Sigmoid colon (tissue), 7 donors: Measurements from ENCODE around the gene TBXA2R. TPM values are rescaled to one million over a fixed set of nuclear protein-coding genes. Genes with fewer than 3 reads are reported as not detected.
"Not testable (repeated sequence)": the region's sequence is repeated elsewhere in the genome, so short reads cannot be mapped to it uniquely, and the experiment has no call there.

Experiments used
- DNase-seq: peaks from one replicate; pipeline ENCODE4 v3.0.0-alpha.2; 2019
- H3K27ac ChIP-seq, 4 donors: fragments of 200-600 bp; sonication (generic); one replicate each; pipeline ENCODE4 v1.5.1; 2016 to 2019; ENCODE audit warnings: mild to moderate bottlenecking in 1 of 4
- H3K27me3 ChIP-seq, 3 donors: fragments of 200-600 bp; sonication (generic); one replicate each; pipeline ENCODE4 v1.5.1; 2019; ENCODE audit warnings: mild to moderate bottlenecking in 1 of 3
- H3K36me3 ChIP-seq, 4 donors: fragments of 200-600 bp; sonication (generic); one replicate each; pipeline ENCODE4 v1.5.1; 2016 to 2019
- H3K4me1 ChIP-seq, 4 donors: fragments of 200-600 bp; sonication (generic); one replicate each; pipeline ENCODE4 v1.5.1; 2017 to 2019
- H3K4me3 ChIP-seq, 4 donors: fragments of 200-600 bp; sonication (generic); one replicate each; pipeline ENCODE4 v1.5.1; 2017 to 2019; ENCODE audit warnings: mild to moderate bottlenecking in 2 of 4, moderate library complexity in 1 of 4
- H3K9me3 ChIP-seq, 4 donors: fragments of 200-600 bp in 3 of 4; sonication (generic) in 3 of 4; one replicate each; pipeline versions ENCODE4 v1.5.1 to v1.6.1; 2013 to 2019
- CTCF ChIP-seq, 4 experiments: fragments of 450-650 bp in 3 of 4; fragments of 200-600 bp in 1 of 4; IDR thresholded peaks; one replicate each; pipeline ENCODE4 v1.5.1; 2016 to 2019; ENCODE audit warnings: antibody characterized with exemption in 4 of 4, mild to moderate bottlenecking in 3 of 4, moderate library complexity in 2 of 4
- EP300 ChIP-seq, 4 donors: sonication (generic); formaldehyde crosslinking; IDR thresholded peaks; one replicate each; pipeline ENCODE4 v1.6.1; 2017; ENCODE audit warnings: antibody characterized with exemption in 4 of 4
- POLR2A ChIP-seq, 2 donors: fragments of 450-650 bp; IDR thresholded peaks; one replicate each; pipeline ENCODE4 v1.6.1; 2016; ENCODE audit warnings: antibody characterized with exemption in 2 of 2, mild to moderate bottlenecking in 2 of 2, moderate library complexity in 2 of 2
- POLR2AphosphoS5 ChIP-seq, 4 donors: sonication (generic); formaldehyde crosslinking; IDR thresholded peaks; one replicate each; pipeline ENCODE4 v1.6.1; 2017; ENCODE audit warnings: antibody characterized with exemption in 4 of 4
- WGBS, 2 donors: extraction: QIAGEN DNeasy Blood & Tissue Kit; methylation state at CpG; one replicate each; pipeline ENCODE4 v1.1.7; 2013; 5-methylcytosine and 5-hydroxymethylcytosine counted together
- intact Hi-C: fragments of 100-400 bp; cut with DNase I; formaldehyde crosslinking; loops from one replicate; pipeline ENCODE4 v1.15.1; 2023
- polyA plus RNA-seq, 3 donors: library from polyadenylated mRNA; stranded (reverse); fragments of 200-250 nt; gene quantifications; one replicate each; pipeline ENCODE4 v1.2.3, GENCODE V29; 2013
- total RNA-seq, 4 donors: library from RNA; depleted of rRNA; stranded (reverse); fragments of >200 nt; gene quantifications; one replicate each; pipeline ENCODE4 v1.1.0, GENCODE V29; 2016
- donor health status: healthy with polysubstance abuse.
- donor health status: Bipolar disorder and iron deficiency.
- donor health status: healthy.

Gene TBXA2R
- total and polyA plus RNA-seq, 7 donors, result 0.36 to 3.6 (median 0.76) TPM; not detected in 1

- 70 to 79% methylated on average over 31 of the region's 31 CpGs for WGBS, 2 donors
- H3K27ac ChIP-seq, result peak overlapping the region in 1 of 4 donors; percentile 46
- no peak for TF ChIP-seq POLR2A (IDR thresholded peaks at IDR 0.05)
- no peak for TF ChIP-seq EP300 (IDR thresholded peaks at IDR 0.05)
- no peak for TF ChIP-seq CTCF (IDR thresholded peaks at IDR 0.05)
- TF ChIP-seq POLR2AphosphoS5 (IDR thresholded peaks at IDR 0.05), result no peak
- DNase-seq, result no peak
- intact Hi-C loops, result no loop called here
- H3K4me1 ChIP-seq, result peaks cover 0 to 25% (median 23%) of the 10 kb centered on the region in 4 donors
- H3K36me3 ChIP-seq, result no peaks in the 10 kb centered on the region
- H3K9me3 ChIP-seq, result no peaks in the 10 kb centered on the region
- H3K27me3 ChIP-seq, result peaks cover 16 to 27% (median 21%) of the 10 kb centered on the region in 3 donors
- H3K4me3 ChIP-seq, result peak overlapping the region in 2 of 4 donors; percentile 10 to 13
These were observed 19.8 kb downstream of the TBXA2R start for GRCh38 chr19:3586707-3587346.

- WGBS, 2 donors, result 33 to 34% methylated on average over 16 of the region's 16 CpGs
- intact Hi-C loops, result no loop called here
- H3K4me1 ChIP-seq, result peaks cover 0 to 25% (median 23%) of the 10 kb centered on the region in 4 donors
- H3K27me3 ChIP-seq, result peaks cover 16 to 27% (median 21%) of the 10 kb centered on the region in 3 donors
- no peaks in the 10 kb centered on the region for H3K36me3 ChIP-seq
- H3K4me3 ChIP-seq, result peak overlapping the region in 3 of 4 donors; percentile 16 to 39 (median 30)
- peak overlapping the region in 1 of 4 donors; percentile 46 for H3K27ac ChIP-seq
- TF ChIP-seq POLR2AphosphoS5 (IDR thresholded peaks at IDR 0.05), result no peak
- no peak for TF ChIP-seq POLR2A (IDR thresholded peaks at IDR 0.05)
- no peak for TF ChIP-seq EP300 (IDR thresholded peaks at IDR 0.05)
- peak; percentile 5 to 53 (median 27) for TF ChIP-seq CTCF (IDR thresholded peaks at IDR 0.05)
- no peaks in the 10 kb centered on the region for H3K9me3 ChIP-seq
- DNase-seq, result no peak
These were observed 20.5 kb downstream of the TBXA2R start for GRCh38 chr19:3586127-3586626.

- Histone ChIP-seq H3K27ac (peak within 1 kb of the TSS in 1 of 4 donors; percentile 46), H3K36me3 (no peaks in the 10 kb centered on the region), H3K4me3 (peak within 1 kb of the TSS in 3 of 4 donors; percentile 16 to 39 (median 30)), H3K27me3 (peaks cover 16 to 27% (median 21%) of the 10 kb centered on the region in 3 donors), H3K9me3 (no peaks in the 10 kb centered on the region), H3K4me1 (peaks cover 0 to 27% (median 25%) of the 10 kb centered on the region in 4 donors)
- 3 to 10% methylated on average over 84 of the region's 84 CpGs for WGBS, 2 donors
- no peak for DNase-seq
- no peak for TF ChIP-seq EP300 (IDR thresholded peaks at IDR 0.05)
- no peak for TF ChIP-seq POLR2AphosphoS5 (IDR thresholded peaks at IDR 0.05)
- no peak for TF ChIP-seq CTCF (IDR thresholded peaks at IDR 0.05)
- no peak for TF ChIP-seq POLR2A (IDR thresholded peaks at IDR 0.05)
- intact Hi-C loops, result no loop called here
These were observed 21.2 kb downstream of the TBXA2R start, which contains the start of gene GIPC3 for GRCh38 chr19:3585301-3586126. TSS of gene GIPC3 (plus strand) at chr19:3585478. CDS start at chr19:3585598, 120 bp downstream.

GRCh38 chr19:3584036-3584802, 22.5 kb downstream of the TBXA2R start:
- not testable (repeated sequence) for DNase-seq
- WGBS, 2 donors, result 70 to 89% methylated on average over 15 of the region's 15 CpGs

GRCh38 chr19:3581792-3582191, 24.9 kb downstream of the TBXA2R start:
- H3K27ac ChIP-seq, DNase-seq, H3K4me3 ChIP-seq, H3K36me3 ChIP-seq, intact Hi-C loops, H3K9me3 ChIP-seq: not testable (repeated sequence)
- H3K4me1 ChIP-seq, result peaks cover 0 to 34% (median 25%) of the 10 kb centered on the region in 4 donors
- H3K27me3 ChIP-seq, result peaks cover 16 to 26% (median 21%) of the 10 kb centered on the region in 3 donors
- WGBS, 2 donors, result 81% methylated on average over 4 of the region's 4 CpGs

More at GRCh38 chr19:3584036-3584802, 22.5 kb downstream of the TBXA2R start:
- intact Hi-C loops, H3K4me3 ChIP-seq, H3K9me3 ChIP-seq, H3K27ac ChIP-seq, H3K36me3 ChIP-seq: not testable (repeated sequence)
- peaks cover 16 to 27% (median 21%) of the 10 kb centered on the region in 3 donors for H3K27me3 ChIP-seq
- peaks cover 0 to 35% (median 28%) of the 10 kb centered on the region in 4 donors for H3K4me1 ChIP-seq
